Fibroblast of villous mesenchyme (primary cell): ENCODE measurements around the gene PPP6R3. TPM values are rescaled to one million over a fixed set of nuclear protein-coding genes. Genes with fewer than 3 reads are reported as not detected.

ENCODE experiments used
- DNase-seq: peaks from one replicate; pipeline ENCODE4 v3.0.0-alpha.2; 2010; ENCODE audit warnings: low read depth
- H3K4me3 ChIP-seq: 2 replicates; pipeline ENCODE4 v1.5.1; 2011; ENCODE audit warnings: low read depth, mild to moderate bottlenecking, low read length
- total RNA-seq: library from RNA; depleted of rRNA; stranded (reverse); fragments of >200 nt; gene quantifications from 2 replicates; pipeline ENCODE4 v1.2.3, GENCODE V29; 2012
- TF ChIP-seq, protein P1 (sequence below): IDR thresholded peaks from 2 replicates; pipeline ENCODE4 v1.5.1; 2012; ENCODE audit warnings: low read depth, mild to moderate bottlenecking, low read length; ENCODE audit not compliant: insufficient read depth

Gene PPP6R3, protein sequence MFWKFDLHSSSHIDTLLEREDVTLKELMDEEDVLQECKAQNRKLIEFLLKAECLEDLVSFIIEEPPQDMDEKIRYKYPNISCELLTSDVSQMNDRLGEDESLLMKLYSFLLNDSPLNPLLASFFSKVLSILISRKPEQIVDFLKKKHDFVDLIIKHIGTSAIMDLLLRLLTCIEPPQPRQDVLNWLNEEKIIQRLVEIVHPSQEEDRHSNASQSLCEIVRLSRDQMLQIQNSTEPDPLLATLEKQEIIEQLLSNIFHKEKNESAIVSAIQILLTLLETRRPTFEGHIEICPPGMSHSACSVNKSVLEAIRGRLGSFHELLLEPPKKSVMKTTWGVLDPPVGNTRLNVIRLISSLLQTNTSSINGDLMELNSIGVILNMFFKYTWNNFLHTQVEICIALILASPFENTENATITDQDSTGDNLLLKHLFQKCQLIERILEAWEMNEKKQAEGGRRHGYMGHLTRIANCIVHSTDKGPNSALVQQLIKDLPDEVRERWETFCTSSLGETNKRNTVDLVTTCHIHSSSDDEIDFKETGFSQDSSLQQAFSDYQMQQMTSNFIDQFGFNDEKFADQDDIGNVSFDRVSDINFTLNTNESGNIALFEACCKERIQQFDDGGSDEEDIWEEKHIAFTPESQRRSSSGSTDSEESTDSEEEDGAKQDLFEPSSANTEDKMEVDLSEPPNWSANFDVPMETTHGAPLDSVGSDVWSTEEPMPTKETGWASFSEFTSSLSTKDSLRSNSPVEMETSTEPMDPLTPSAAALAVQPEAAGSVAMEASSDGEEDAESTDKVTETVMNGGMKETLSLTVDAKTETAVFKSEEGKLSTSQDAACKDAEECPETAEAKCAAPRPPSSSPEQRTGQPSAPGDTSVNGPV
- 131 and 218 TPM in 2 replicates for total RNA-seq

DNA sequence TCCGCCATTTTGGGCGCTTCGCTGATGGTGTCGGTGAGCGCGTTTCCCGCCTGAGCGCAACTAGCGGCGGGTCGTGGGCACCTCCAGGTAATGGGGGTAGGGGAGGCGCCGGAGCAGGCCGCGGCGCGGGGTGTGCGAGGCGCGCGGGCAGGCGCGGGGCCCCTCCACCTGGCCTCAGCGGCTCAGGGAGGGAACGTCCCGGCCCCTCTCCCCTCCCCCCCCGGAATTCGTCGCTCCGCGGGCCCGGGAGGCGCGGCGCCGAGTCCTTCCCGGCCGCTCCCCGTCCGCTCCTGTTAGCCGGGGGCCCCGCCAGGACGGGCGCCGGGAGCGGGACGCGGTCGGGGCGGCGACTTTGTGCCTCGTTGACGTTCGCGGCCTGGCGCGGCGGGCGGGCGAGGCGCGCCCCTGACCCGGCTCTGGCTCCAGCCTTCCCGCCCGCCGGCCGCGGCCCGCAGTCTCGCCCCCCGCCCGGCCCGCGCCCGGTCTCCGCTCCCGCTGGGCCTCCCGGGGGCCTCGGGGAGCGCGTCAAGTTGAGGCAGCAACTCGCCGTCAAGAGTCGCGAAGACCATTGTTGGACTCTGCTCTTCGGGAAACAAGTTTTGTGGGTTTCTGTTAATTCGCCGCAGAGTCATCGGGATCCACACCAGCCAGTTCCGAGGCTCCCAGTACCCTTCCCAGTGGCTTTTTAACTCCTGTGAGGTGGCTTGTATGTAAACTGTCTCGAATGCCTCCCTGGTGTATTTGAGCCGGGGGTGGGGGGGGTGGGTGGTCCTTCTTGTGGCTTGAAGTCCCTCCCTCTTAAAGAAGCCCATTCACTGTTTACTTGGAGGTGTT, at the start of gene PPP6R3:
Gene PPP6R3, plus strand, starts transcription at position 12 of the 834 bp plus-strand sequence. CDS start 76,913 bp downstream, outside the sequence.
- H3K4me3 ChIP-seq, result peak within 1 kb of the TSS; percentile 90
- DNase-seq, result peak; percentile 57
- TF ChIP-seq, protein P1, sequence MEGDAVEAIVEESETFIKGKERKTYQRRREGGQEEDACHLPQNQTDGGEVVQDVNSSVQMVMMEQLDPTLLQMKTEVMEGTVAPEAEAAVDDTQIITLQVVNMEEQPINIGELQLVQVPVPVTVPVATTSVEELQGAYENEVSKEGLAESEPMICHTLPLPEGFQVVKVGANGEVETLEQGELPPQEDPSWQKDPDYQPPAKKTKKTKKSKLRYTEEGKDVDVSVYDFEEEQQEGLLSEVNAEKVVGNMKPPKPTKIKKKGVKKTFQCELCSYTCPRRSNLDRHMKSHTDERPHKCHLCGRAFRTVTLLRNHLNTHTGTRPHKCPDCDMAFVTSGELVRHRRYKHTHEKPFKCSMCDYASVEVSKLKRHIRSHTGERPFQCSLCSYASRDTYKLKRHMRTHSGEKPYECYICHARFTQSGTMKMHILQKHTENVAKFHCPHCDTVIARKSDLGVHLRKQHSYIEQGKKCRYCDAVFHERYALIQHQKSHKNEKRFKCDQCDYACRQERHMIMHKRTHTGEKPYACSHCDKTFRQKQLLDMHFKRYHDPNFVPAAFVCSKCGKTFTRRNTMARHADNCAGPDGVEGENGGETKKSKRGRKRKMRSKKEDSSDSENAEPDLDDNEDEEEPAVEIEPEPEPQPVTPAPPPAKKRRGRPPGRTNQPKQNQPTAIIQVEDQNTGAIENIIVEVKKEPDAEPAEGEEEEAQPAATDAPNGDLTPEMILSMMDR, result no peak

DNA sequence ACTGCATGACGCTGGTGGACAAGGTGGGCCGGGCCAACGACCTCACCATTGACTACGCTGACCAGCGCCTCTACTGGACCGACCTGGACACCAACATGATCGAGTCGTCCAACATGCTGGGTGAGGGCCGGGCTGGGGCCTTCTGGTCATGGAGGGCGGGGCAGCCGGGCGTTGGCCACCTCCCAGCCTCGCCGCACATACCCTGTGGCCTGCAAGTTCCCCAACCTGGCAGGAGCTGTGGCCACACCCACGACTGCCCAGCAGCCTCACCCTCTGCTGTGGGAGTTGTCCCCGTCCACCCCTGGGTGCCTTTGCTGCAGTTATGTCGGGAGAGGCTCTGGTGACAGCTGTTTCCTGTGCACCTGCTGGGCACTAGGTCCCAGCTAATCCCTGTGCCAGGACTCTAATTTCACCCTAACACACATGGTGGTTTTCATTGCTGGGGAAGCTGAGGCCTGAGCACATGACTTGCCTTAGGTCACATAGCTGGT, 49.0 kb upstream of the PPP6R3 start:
- DNase-seq, result no peak
- no peak overlapping the region for H3K4me3 ChIP-seq
- TF ChIP-seq, protein P1, result no peak

- H3K4me3 ChIP-seq, result no peak overlapping the region
- TF ChIP-seq, protein P1, result no peak
- peak; percentile 91 for DNase-seq
Observed at GRCh38 chr11:68412593-68413475, 47.7 kb upstream of the PPP6R3 start.

DNA sequence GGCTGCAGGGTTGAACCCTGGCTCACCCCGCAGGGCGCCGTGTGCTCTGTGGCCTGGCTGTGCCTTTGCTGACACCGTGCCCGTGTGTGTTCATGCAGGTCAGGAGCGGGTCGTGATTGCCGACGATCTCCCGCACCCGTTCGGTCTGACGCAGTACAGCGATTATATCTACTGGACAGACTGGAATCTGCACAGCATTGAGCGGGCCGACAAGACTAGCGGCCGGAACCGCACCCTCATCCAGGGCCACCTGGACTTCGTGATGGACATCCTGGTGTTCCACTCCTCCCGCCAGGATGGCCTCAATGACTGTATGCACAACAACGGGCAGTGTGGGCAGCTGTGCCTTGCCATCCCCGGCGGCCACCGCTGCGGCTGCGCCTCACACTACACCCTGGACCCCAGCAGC, 47.0 kb upstream of the PPP6R3 start:
- TF ChIP-seq, protein P1, result no peak
- H3K4me3 ChIP-seq, result no peak overlapping the region
- peak; percentile 9 for DNase-seq

- no peak overlapping the region for H3K4me3 ChIP-seq
- no peak for DNase-seq
- TF ChIP-seq, protein P1, result no peak
Observed at GRCh38 chr11:68414496-68415221, 45.9 kb upstream of the PPP6R3 start.
